Esophagus muscularis mucosa (tissue), 4 donors: ENCODE measurements around the gene AUTS2. TPM values are rescaled to one million over a fixed set of nuclear protein-coding genes. Genes with fewer than 3 reads are reported as not detected.

ENCODE experiments used
- DNase-seq: peaks from one replicate; pipeline ENCODE4 v3.0.0-alpha.2; 2017; ENCODE audit errors: extremely low spot score
- H3K27ac ChIP-seq, 4 donors: fragments of 200-600 bp; sonication (generic); replicated peaks in 1 of 4; 1 replicate in 3 of 4; 2 replicates in 1 of 4; pipeline ENCODE4 v1.5.1; 2016 to 2019; ENCODE audit warnings: mild to moderate bottlenecking in 1 of 4
- H3K27me3 ChIP-seq, 4 donors: fragments of 200-600 bp; sonication (generic); one replicate each; pipeline versions ENCODE4 v1.5.1 to v1.6.0; 2016 to 2019
- H3K36me3 ChIP-seq, 4 donors: fragments of 200-600 bp; sonication (generic); one replicate each; pipeline ENCODE4 v1.5.1; 2016 to 2019
- H3K4me1 ChIP-seq, 4 donors: fragments of 200-600 bp; sonication (generic); one replicate each; pipeline ENCODE4 v1.5.1; 2016 to 2019
- H3K4me3 ChIP-seq, 4 donors: fragments of 200-600 bp; sonication (generic); 1 replicate in 2 of 4; 2 replicates in 2 of 4; pipeline ENCODE4 v1.5.1; 2016 to 2019; ENCODE audit warnings: mild to moderate bottlenecking in 4 of 4, moderate library complexity in 1 of 4
- H3K9me3 ChIP-seq, 4 donors: fragments of 200-600 bp; sonication (generic); 1 replicate in 3 of 4; 2 replicates in 1 of 4; pipeline ENCODE4 v1.5.1; 2016 to 2019
- CTCF ChIP-seq, 3 experiments: fragments of 200-600 bp in 2 of 3; fragments of 450-650 bp in 1 of 3; sonication (generic) in 2 of 3; IDR thresholded peaks; one replicate each; pipeline ENCODE4 v1.5.1; 2017 to 2019; ENCODE audit warnings: antibody characterized with exemption in 3 of 3, mild to moderate bottlenecking in 2 of 3, moderate library complexity in 1 of 3
- EP300 ChIP-seq: sonication (generic); formaldehyde crosslinking; IDR thresholded peaks from one replicate; pipeline ENCODE4 v1.6.1; 2017; ENCODE audit warnings: antibody characterized with exemption
- POLR2A ChIP-seq: fragments of 450-650 bp; IDR thresholded peaks from one replicate; pipeline ENCODE4 v1.6.1; 2017; ENCODE audit warnings: antibody characterized with exemption, moderate library complexity, mild to moderate bottlenecking, low read depth
- POLR2AphosphoS5 ChIP-seq, 2 donors: sonication (generic); formaldehyde crosslinking; IDR thresholded peaks; one replicate each; pipeline ENCODE4 v1.6.1; 2017; ENCODE audit warnings: antibody characterized with exemption in 2 of 2
- WGBS: methylation state at CpG from one replicate; pipeline ENCODE4 v1.1.5; 2018; 5-methylcytosine and 5-hydroxymethylcytosine counted together
- intact Hi-C: fragments of 100-400 bp; cut with DNase I; formaldehyde crosslinking; loops from one replicate; pipeline ENCODE4 v1.15.1; 2023
- total RNA-seq, 4 donors: library from RNA; depleted of rRNA; stranded (reverse); fragments of >200 nt; gene quantifications; one replicate each; pipeline versions ENCODE4 v1.1.0 to v1.2.1, GENCODE V29; 2016

The AUTS2 gene
- total RNA-seq, 4 donors from 2014 or later = 18.5 to 44.9 (median 34.2) TPM

- H3K27me3 ChIP-seq = no peaks in the 10 kb centered on the region
- H3K4me3 ChIP-seq = no peak overlapping the region
- H3K36me3 ChIP-seq = no peaks in the 10 kb centered on the region
- peaks cover 8 to 33% (median 23%) of the 10 kb centered on the region in 4 donors for H3K4me1 ChIP-seq
- H3K27ac ChIP-seq = peak overlapping the region; percentile 12 to 59 (median 29)
- TF ChIP-seq EP300 = no peak
- TF ChIP-seq POLR2A = no peak
- no peak for TF ChIP-seq CTCF (IDR thresholded peaks at IDR 0.05)
- TF ChIP-seq POLR2AphosphoS5 (IDR thresholded peaks at IDR 0.05) = peak in 1 of 2 donors; percentile 57
- 73% methylated on average over 5 of the region's 5 CpGs for WGBS
- no peaks in the 10 kb centered on the region for H3K9me3 ChIP-seq
- intact Hi-C loops = no loop called here
- no peak for DNase-seq
These were observed 794.1 kb downstream of the AUTS2 start for GRCh38 chr7:70392256-70392876.

DNA sequence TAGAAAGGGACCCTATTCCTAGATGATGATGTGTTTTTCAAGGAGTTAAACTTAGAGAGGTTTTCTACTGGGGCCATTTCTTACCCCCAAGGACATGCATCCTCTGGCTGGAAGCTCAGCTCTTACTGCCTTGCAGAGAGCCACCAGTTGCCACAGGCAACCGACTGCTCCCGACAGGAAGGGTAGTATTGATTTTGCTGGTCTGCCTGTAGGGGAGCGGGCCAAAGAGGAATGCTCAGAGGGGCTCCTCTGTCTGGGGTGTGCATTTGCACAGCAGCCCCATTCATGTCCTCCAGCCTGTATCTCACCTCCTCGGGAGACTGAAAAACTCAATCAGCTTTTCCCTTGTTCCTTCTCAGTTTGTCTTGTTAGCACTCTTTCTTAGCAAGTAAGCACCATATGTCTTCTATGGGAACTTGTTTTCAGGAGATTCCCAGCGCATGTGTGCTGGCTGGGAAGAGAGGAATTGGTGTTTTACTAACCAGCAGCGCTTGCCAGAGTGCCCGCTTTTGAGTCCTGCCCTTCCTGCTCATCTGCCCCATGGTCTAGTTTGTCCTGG, 794.7 kb downstream of the AUTS2 start:
- Histone ChIP-seq H3K4me3 (no peak overlapping the region), H3K36me3 (no peaks in the 10 kb centered on the region), H3K27ac (peak overlapping the region in 2 of 4 donors; percentile 13 to 19), H3K4me1 (peaks cover 4 to 27% (median 17%) of the 10 kb centered on the region in 4 donors), H3K27me3 (no peaks in the 10 kb centered on the region), H3K9me3 (no peaks in the 10 kb centered on the region)
- TF ChIP-seq EP300 = no peak
- TF ChIP-seq POLR2AphosphoS5 (IDR thresholded peaks at IDR 0.05) = no peak
- DNase-seq = no peak
- WGBS = 94% methylated on average over 4 of the region's 7 CpGs
- intact Hi-C loops = no loop called here

GRCh38 chr7:70393956-70394355, 795.7 kb downstream of the AUTS2 start:
- H3K27ac ChIP-seq = no peak overlapping the region
- H3K27me3 ChIP-seq = no peaks in the 10 kb centered on the region
- no peak overlapping the region for H3K4me3 ChIP-seq
- peaks cover 4 to 26% (median 11%) of the 10 kb centered on the region in 4 donors for H3K4me1 ChIP-seq
- DNase-seq = peak; percentile 10
- no peaks in the 10 kb centered on the region for H3K36me3 ChIP-seq
- intact Hi-C loops = no loop called here
- TF ChIP-seq POLR2A = no peak
- TF ChIP-seq POLR2AphosphoS5 (IDR thresholded peaks at IDR 0.05) = no peak
- TF ChIP-seq EP300 = no peak
- H3K9me3 ChIP-seq = no peaks in the 10 kb centered on the region

DNA sequence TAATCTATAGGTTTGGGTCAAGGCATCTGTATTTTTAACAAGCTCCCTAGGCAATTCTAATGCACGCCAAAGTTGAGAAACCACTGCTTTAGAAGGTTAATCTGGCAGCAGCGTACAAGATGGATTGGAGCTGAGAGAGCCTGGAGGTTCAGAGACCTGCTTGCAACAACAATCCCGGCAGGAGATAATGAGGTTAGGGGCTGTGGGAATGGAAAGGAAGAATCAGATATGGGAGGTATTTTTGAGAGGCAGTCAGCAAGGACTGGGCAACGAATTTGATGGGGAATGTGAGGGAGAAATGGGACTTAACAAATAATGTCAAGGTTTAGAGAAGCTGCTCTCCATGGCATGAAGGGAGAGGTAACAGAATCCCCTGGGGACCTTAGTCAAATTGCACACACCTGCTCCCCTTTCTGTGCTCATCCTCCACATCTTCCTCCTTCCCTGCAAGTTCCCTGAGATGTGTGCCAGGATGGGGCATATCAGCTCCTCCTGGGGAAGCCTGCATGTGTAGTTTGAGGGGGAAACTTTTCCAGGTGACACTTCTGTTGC, 802.6 kb downstream of the AUTS2 start:
- Histone ChIP-seq H3K27me3 (no peaks in the 10 kb centered on the region), H3K9me3 (no peaks in the 10 kb centered on the region), H3K36me3 (no peaks in the 10 kb centered on the region), H3K27ac (no peak overlapping the region), H3K4me1 (peaks cover 0 to 15% (median 10%) of the 10 kb centered on the region in 4 donors), H3K4me3 (no peak overlapping the region)
- WGBS = 93% methylated on average over 4 of the region's 4 CpGs
- TF ChIP-seq POLR2AphosphoS5 (IDR thresholded peaks at IDR 0.05) (no peak), CTCF (IDR thresholded peaks at IDR 0.05) (no peak), POLR2A (no peak), EP300 (no peak)
- intact Hi-C loops = no loop called here
- peak; percentile 82 for DNase-seq

DNA sequence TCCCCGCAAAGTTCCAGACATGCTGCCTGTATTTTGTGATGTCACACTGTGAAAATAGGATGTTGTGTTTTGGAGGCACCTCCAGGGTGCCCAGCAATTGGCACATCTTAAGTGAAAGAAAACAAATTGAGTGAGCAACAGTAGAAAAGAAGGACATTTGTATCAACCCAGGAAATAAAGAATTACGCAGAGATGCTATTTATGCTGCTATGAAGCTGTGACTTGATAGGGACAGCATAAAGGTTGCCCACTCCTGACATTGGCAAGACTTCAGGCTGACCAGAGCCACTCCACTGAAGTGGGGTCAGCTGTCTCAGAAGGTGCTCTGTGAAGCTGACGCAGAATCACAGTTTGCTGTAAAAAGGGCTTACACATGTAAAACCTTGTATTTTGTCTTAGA, 803.8 kb downstream of the AUTS2 start:
- intact Hi-C loops = no loop called here
- Histone ChIP-seq H3K9me3 (no peaks in the 10 kb centered on the region), H3K27me3 (no peaks in the 10 kb centered on the region), H3K36me3 (no peaks in the 10 kb centered on the region), H3K4me3 (no peak overlapping the region), H3K4me1 (peaks cover 0 to 15% (median 10%) of the 10 kb centered on the region in 4 donors), H3K27ac (no peak overlapping the region)
- peak; percentile 57 for DNase-seq
- TF ChIP-seq POLR2AphosphoS5 (IDR thresholded peaks at IDR 0.05) = no peak
- WGBS = 93% methylated on average over 3 of the region's 3 CpGs

GRCh38 chr7:70405241-70405640, 807.0 kb downstream of the AUTS2 start:
- Histone ChIP-seq H3K36me3 (no peaks in the 10 kb centered on the region), H3K4me3 (no peak overlapping the region), H3K9me3 (no peaks in the 10 kb centered on the region), H3K4me1 (peaks cover 0 to 15% (median 10%) of the 10 kb centered on the region in 4 donors), H3K27ac (no peak overlapping the region), H3K27me3 (no peaks in the 10 kb centered on the region)
- 78% methylated on average over 5 of the region's 5 CpGs for WGBS
- TF ChIP-seq CTCF (IDR thresholded peaks at IDR 0.05) (no peak), POLR2A (no peak), EP300 (no peak), POLR2AphosphoS5 (IDR thresholded peaks at IDR 0.05) (no peak)
- no peak for DNase-seq
- intact Hi-C loops = no loop called here
